Retinal pigment epithelial cell (primary cell): ENCODE results near the gene TUFT1.

ENCODE experiments used
- DNase-seq: peaks from one replicate; pipeline ENCODE4 v3.0.0-alpha.2; 2010; ENCODE audit warnings: low read depth
- H3K4me3 ChIP-seq: 2 replicates; pipeline ENCODE4 v1.5.1; 2011; ENCODE audit warnings: mild to moderate bottlenecking, low read length, control low read depth, moderate library complexity
- TF ChIP-seq, protein P1 (sequence below): conservative IDR thresholded peaks from 2 replicates; pipeline ENCODE4 v1.5.1; 2011; ENCODE audit warnings: low read depth, low read length, control low read depth, inconsistent platforms

Gene TUFT1

DNA sequence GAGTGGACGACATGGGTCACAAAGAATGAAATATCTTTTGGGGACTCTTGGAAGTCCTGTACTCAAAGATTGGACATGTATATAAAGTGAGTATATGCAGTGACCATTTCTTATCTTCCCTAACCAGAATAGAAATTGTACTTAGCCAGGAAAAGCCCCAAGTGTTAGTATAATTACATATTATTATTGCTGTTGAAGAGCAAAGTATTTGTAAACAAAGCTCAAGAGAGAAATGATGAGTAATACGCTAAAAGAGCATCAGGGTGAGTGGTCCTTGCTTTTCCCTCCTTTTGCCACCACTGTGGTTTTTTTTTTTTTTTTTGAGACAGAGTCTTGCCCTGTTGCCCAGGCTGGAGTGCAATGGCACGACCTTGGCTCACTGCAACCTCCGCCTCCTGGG is 35.4 kb upstream of the TUFT1 start:
- no peak for DNase-seq
- no peak overlapping the region for H3K4me3 ChIP-seq
- TF ChIP-seq, protein P1, sequence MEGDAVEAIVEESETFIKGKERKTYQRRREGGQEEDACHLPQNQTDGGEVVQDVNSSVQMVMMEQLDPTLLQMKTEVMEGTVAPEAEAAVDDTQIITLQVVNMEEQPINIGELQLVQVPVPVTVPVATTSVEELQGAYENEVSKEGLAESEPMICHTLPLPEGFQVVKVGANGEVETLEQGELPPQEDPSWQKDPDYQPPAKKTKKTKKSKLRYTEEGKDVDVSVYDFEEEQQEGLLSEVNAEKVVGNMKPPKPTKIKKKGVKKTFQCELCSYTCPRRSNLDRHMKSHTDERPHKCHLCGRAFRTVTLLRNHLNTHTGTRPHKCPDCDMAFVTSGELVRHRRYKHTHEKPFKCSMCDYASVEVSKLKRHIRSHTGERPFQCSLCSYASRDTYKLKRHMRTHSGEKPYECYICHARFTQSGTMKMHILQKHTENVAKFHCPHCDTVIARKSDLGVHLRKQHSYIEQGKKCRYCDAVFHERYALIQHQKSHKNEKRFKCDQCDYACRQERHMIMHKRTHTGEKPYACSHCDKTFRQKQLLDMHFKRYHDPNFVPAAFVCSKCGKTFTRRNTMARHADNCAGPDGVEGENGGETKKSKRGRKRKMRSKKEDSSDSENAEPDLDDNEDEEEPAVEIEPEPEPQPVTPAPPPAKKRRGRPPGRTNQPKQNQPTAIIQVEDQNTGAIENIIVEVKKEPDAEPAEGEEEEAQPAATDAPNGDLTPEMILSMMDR: no peak

DNA sequence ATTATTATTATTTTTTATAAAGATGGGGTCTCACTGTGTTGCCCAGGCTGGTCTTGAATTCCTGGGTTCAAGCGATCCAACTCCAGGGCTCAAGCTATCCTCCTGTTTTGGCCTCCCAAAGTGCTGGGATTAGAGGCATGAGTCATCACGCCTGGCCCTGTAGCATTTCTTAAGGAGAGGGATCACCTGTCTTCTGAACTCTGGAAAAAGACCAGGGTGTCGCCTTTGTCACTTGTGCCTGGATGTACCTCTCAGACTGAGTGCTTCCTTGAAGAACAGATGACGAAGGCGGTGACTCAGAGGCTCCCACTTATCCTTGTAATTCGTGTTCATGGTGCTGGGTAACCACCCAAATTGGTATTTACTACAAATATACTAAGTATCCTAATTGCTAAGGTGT is 31.3 kb upstream of the TUFT1 start:
- TF ChIP-seq, protein P1: no peak
- peak; percentile 48 for DNase-seq

DNA sequence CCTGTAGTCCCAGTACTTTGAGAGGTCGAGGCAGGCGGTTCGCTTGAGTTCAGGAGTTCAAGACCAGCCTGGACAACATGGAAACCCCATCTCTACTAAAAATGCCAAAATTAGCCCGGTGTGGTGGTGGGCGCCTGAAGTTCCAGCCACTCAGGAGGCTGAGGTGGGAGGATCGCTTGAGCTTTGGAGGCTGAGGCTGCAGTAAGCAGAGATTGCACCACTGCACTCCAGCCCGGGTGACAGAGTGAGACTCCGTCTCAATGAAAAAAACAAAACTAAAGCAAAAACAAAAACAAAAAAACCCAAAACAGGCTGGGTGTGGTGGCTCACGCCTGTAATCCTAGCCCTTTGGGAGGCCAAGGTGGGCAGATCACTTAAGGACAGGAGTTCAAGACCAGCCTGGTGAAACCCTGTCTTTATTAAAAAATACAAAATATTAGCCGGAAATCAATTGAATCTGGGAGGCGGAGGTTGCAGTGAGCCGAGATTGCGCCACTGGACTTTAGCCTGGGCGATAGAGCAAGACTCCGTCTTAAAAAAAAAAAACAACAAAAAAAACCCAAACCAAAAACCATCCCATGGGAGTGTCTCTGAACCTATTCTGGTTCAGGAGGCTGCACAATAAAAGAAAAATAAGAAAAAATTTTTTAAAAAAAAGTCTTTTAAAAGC is 30.6 kb upstream of the TUFT1 start:
- no peak for DNase-seq
- no peak overlapping the region for H3K4me3 ChIP-seq
- TF ChIP-seq, protein P1: no peak

More for the DNA sequence above, 31.3 kb upstream of the TUFT1 start:
- no peak overlapping the region for H3K4me3 ChIP-seq

DNA sequence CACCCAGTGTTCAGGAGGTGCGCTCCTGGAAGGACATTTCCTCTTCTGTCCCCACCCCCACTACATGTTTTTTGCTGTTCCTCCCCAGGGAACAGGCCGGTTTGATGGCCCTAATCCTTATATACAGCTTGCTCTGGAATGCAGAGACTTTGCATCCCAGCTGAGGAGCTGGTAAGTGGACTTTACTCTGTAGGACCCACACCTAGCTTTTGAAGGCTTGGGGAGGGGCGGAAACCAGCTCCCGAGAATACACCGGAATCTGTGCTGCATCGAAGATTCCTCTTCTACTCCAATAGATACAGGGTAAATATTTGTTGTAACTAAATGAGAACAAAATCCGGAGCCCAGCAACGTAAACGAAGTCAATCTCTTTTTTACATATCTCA is 30.1 kb upstream of the TUFT1 start:
- DNase-seq: no peak
- no peak overlapping the region for H3K4me3 ChIP-seq
- TF ChIP-seq, protein P1: no peak

DNA sequence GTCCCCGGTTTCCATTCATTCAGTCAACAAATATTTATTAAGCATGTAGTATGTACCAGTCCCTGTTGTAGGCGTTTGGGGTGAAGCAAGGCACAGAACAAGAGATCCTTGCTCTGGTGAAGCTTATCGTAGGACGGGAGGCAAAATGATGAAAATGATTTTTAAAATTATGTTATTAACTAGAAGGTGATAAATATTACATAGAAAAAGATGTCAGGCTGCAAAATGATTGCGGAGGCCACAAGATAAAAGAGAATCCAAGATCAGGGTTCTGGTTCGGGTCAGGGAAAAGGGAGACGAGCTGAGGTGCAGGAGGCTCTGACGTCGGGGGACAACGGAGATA is 29.5 kb upstream of the TUFT1 start:
- H3K4me3 ChIP-seq: peak overlapping the region; percentile 68
- TF ChIP-seq, protein P1: no peak
- DNase-seq: no peak

DNA sequence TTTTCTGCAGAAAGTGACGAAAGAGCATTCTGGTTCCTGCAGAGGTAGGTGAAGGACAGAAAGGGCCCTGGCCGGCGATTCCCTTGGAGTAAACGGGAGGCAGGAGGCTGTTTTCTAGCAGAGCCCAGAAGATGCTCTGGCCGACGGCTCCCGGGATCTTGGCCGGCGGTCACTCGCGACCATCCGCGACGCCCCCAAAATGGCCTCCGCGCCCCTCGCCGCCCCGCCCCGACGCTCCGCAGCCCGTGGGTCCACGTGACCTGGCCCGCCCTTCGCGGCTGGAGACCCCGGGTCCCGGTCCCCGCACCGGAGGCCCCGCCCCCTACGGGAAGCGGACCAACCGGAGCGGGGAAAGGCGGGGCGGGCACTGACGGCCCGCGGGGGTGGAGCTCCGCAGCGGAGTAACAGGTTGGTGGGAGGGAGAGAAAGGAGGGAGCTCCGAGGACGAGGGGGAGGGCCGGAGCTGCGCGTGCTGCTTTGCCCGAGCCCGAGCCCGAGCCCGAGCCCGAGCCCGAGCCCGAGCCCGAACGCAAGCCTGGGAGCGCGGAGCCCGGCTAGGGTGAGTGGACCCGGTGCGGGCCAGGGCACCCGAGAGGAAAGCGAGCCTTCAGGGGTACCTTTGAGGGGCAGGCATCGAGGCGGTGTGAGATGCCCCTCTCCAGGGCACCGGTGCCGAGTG is 29.0 kb upstream of the TUFT1 start, which contains the start of gene CGN:
Gene CGN, plus strand, starts transcription at position 431 of the 679 bp plus-strand sequence. CDS start 7,133 bp downstream, outside the sequence.
- TF ChIP-seq, protein P1: no peak
- peak within 1 kb of the TSS; percentile 68 for H3K4me3 ChIP-seq
- DNase-seq: peak; percentile 77

DNA sequence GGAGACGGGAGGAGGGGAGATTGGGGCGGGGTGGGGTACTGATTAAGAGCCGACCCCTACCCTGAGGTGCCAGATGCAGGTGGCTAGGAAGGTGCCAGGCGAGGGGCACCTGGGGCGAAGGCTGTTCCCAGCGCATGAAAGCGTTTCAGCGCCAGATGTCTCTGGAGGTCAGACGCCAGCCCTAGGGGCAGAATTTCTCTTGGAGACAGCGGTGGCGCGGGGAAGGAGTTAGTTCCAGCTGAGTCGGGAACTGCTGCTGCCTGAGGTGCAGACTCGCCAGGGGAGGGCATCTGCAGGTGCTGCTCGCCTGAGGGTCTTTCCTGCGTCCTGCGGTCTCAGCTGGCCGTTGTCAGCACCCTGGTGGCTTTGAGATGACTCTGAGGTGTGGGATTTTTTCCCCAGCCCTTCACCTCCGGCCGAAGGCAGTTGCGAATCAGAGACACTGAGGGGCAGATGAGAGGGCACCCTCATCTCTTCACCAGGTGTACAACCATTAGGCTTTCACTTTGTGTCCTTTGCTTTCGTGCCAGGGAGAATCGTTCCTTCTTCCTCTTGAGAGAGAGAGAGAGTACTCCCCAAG is 28.4 kb upstream of the TUFT1 start:
- TF ChIP-seq, protein P1: no peak
- H3K4me3 ChIP-seq: peak overlapping the region; percentile 68
- no peak for DNase-seq
